Measurements from ENCODE around the gene OBSCN. TPM values are rescaled to one million over a fixed set of nuclear protein-coding genes. Genes with fewer than 3 reads are reported as not detected.

The OBSCN gene
- total RNA-seq, 1 experiment from 2014 or later: 29.1 TPM

DNA sequence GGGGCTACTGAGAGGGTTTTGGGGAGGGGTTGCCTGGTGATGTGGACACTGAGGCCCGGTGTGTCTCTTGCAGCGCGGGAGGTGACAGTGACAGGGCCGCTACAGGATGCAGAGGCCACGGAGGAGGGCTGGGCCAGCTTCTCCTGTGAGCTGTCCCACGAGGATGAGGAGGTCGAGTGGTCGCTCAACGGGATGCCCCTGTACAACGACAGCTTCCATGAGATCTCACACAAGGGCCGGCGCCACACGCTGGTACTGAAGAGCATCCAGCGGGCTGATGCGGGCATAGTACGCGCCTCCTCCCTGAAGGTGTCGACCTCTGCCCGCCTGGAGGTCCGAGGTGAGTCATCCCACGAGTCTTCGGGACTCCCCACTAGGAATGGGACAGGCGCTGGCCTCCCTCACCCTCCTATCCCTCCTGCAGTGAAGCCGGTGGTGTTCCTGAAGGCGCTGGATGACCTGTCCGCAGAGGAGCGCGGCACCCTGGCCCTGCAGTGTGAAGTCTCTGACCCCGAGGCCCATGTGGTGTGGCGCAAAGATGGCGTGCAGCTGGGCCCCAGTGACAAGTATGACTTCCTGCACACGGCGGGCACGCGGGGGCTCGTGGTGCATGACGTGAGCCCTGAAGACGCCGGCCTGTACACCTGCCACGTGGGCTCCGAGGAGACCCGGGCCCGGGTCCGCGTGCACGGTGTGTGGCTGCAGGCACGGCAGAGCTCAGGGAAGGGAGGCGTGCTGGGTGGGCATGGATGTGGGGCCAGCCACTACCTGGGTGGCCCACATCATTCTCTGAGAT, 72.5 kb downstream of the OBSCN start:
- no peak overlapping the region for H2AFZ ChIP-seq (ENCODE audit: low read length)
- no peak overlapping the region for H3K9ac ChIP-seq (ENCODE audit: low read length)
- H3K4me2 ChIP-seq (ENCODE audit: low read length): no peak overlapping the region
- ChIA-PET CTCF (no interaction called here), POLR2A (ENCODE audit: unreplicated experiment) (no interaction called here)
- H3K27me3 ChIP-seq (ENCODE audit: low read length): no peaks in the 10 kb centered on the region
- ATAC-seq (no peak), DNase-seq (no peak)
- no peaks in the 10 kb centered on the region for H3F3A ChIP-seq (ENCODE audit: low read length, unreplicated experiment)
- H3K36me3 ChIP-seq (ENCODE audit: low read depth, low read length): peaks cover 3% of the 10 kb centered on the region; the same call in 1 of the 2 replicates
- H3K9me2 ChIP-seq (replicated peaks; ENCODE audit: low read length): no peaks in the 10 kb centered on the region
- BruUV-seq (replicated peaks): no TSS peak
- H3K4me3 ChIP-seq (ENCODE audit: low read length): no peak overlapping the region
- H4K20me1 ChIP-seq (ENCODE audit: low read length): no peaks in the 10 kb centered on the region
- intact Hi-C loops (cut with micrococcal nuclease): no loop called here
- peaks cover 1% of the 10 kb centered on the region; the same call in 1 of the 2 replicates for H3K4me1 ChIP-seq (ENCODE audit: insufficient read depth, low read length)
- no peaks in the 10 kb centered on the region for H3K9me3 ChIP-seq (ENCODE audit: low read length)
- no peaks in the 10 kb centered on the region for H3K79me2 ChIP-seq (ENCODE audit: low read length)
- TF ChIP-seq, protein P1, sequence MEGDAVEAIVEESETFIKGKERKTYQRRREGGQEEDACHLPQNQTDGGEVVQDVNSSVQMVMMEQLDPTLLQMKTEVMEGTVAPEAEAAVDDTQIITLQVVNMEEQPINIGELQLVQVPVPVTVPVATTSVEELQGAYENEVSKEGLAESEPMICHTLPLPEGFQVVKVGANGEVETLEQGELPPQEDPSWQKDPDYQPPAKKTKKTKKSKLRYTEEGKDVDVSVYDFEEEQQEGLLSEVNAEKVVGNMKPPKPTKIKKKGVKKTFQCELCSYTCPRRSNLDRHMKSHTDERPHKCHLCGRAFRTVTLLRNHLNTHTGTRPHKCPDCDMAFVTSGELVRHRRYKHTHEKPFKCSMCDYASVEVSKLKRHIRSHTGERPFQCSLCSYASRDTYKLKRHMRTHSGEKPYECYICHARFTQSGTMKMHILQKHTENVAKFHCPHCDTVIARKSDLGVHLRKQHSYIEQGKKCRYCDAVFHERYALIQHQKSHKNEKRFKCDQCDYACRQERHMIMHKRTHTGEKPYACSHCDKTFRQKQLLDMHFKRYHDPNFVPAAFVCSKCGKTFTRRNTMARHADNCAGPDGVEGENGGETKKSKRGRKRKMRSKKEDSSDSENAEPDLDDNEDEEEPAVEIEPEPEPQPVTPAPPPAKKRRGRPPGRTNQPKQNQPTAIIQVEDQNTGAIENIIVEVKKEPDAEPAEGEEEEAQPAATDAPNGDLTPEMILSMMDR (conservative IDR thresholded peaks at IDR 0.05; ENCODE audit: low read depth, low read length): no peak
- TF ChIP-seq EZH2 (IDR thresholded peaks at IDR 0.05; ENCODE audit: low read length, unreplicated experiment) (no peak), EZH2phosphoT487 (IDR thresholded peaks at IDR 0.05; ENCODE audit: borderline replicate concordance, low read length) (no peak)
- no peak overlapping the region for H3K27ac ChIP-seq (ENCODE audit: low read length)

DNA sequence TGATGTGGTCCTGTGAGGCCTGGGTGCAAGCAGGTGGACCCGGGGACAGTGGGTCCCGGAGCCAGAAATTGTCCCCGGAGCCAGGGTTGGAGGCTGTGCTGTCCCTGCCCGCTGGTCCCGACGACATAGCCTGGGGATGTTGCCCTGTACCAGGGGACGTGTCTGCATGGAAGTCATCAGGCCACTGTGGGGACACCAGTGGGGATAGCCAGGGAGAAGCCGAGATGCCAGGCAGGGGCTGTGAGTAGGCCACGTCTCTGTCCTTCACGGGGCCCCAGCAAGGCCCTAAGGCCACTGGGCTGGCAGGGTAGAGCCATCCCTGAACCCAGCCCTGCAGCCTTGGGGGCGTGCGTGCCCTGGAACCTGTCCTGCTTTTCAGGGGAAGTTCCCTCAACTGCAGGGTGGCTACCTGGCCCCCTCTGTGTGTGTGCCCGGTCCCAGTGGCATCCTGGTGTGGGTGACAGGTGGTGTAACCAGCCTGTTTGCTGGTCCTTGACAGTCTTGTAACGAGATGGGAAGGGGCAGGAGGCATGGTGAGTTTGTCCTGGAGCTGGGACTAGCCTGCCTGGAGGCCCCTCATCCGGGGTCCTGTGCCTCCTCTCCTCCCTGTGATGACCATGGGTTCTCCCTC, 73.2 kb downstream of the OBSCN start:
- no peak overlapping the region for H3K9ac ChIP-seq (ENCODE audit: low read length)
- ATAC-seq (no peak), DNase-seq (no peak)
- no peaks in the 10 kb centered on the region for H3K79me2 ChIP-seq (ENCODE audit: low read length)
- no peak for TF ChIP-seq EZH2 (IDR thresholded peaks at IDR 0.05; ENCODE audit: low read length, unreplicated experiment)
- TF ChIP-seq, protein P1 (conservative IDR thresholded peaks at IDR 0.05; ENCODE audit: low read depth, low read length): no peak
- no peak for TF ChIP-seq EZH2phosphoT487 (IDR thresholded peaks at IDR 0.05; ENCODE audit: borderline replicate concordance, low read length)
- no peaks in the 10 kb centered on the region for H3K9me2 ChIP-seq (replicated peaks; ENCODE audit: low read length)
- no peak overlapping the region for H3K4me2 ChIP-seq (ENCODE audit: low read length)
- H4K20me1 ChIP-seq (ENCODE audit: low read length): no peaks in the 10 kb centered on the region
- intact Hi-C loops (cut with micrococcal nuclease): no loop called here
- no peak overlapping the region for H3K27ac ChIP-seq (ENCODE audit: low read length)
- no peaks in the 10 kb centered on the region for H3K4me1 ChIP-seq (ENCODE audit: insufficient read depth, low read length)
- CTCF ChIA-PET: no interaction called here
- H3K27me3 ChIP-seq (ENCODE audit: low read length): no peaks in the 10 kb centered on the region
- H3K9me3 ChIP-seq (ENCODE audit: low read length): no peaks in the 10 kb centered on the region
- H3F3A ChIP-seq (ENCODE audit: low read length, unreplicated experiment): no peaks in the 10 kb centered on the region
- H3K4me3 ChIP-seq (ENCODE audit: low read length): no peak overlapping the region
- BruUV-seq (replicated peaks): no TSS peak
- H3K36me3 ChIP-seq (ENCODE audit: low read depth, low read length): peaks cover 3% of the 10 kb centered on the region; the same call in 1 of the 2 replicates
- H2AFZ ChIP-seq (ENCODE audit: low read length): no peak overlapping the region
- POLR2A ChIA-PET (ENCODE audit: unreplicated experiment): no interaction called here

All from PC-3 (cell line).